DOHH2 (cell line): ENCODE results near the gene ADCY1.

Experiments
- H3F3A ChIP-seq: fragments of 200-600 bp; sonication (generic), shearing (Covaris generic); 2 replicates; pipeline ENCODE4 v1.6.0; 2016; ENCODE audit warnings: antibody characterized with exemption, mild to moderate bottlenecking; ENCODE audit not compliant: control insufficient read depth, insufficient read depth
- H3K27ac ChIP-seq: fragments of 200-600 bp; sonication (generic); 2 replicates; pipeline ENCODE4 v1.5.1; 2014; ENCODE audit warnings: low read depth, mild to moderate bottlenecking, low read length, moderate library complexity
- H3K27me3 ChIP-seq: fragments of 200-600 bp; sonication (generic); 2 replicates; pipeline ENCODE4 v1.6.1; 2014; ENCODE audit warnings: mild to moderate bottlenecking, low read length, mixed read lengths; ENCODE audit not compliant: control insufficient read depth
- H3K36me3 ChIP-seq: fragments of 200-600 bp; sonication (generic); 2 replicates; pipeline ENCODE4 v1.6.1; 2014; ENCODE audit warnings: mild to moderate bottlenecking, low read length, moderate library complexity, mixed read lengths; ENCODE audit not compliant: control insufficient read depth
- H3K4me1 ChIP-seq: fragments of 200-600 bp; sonication (generic); 2 replicates; pipeline ENCODE4 v1.6.1; 2014; ENCODE audit warnings: mild to moderate bottlenecking, low read length, mixed read lengths; ENCODE audit not compliant: control insufficient read depth
- H3K4me2 ChIP-seq: fragments of 200-600 bp; sonication (generic); 2 replicates; pipeline ENCODE4 v1.6.0; 2014; ENCODE audit warnings: mild to moderate bottlenecking, low read length, moderate library complexity
- H3K4me3 ChIP-seq: fragments of 200-600 bp; sonication (generic); 2 replicates; pipeline ENCODE4 v1.5.1; 2014; ENCODE audit warnings: mild to moderate bottlenecking, low read length, mixed read lengths
- H3K79me2 ChIP-seq: fragments of 200-600 bp; sonication (generic); 2 replicates; pipeline ENCODE4 v1.6.1; 2014; ENCODE audit warnings: mild to moderate bottlenecking, low read length, mixed read lengths; ENCODE audit not compliant: control insufficient read depth
- H3K9me2 ChIP-seq: fragments of 200-600 bp; sonication (generic); replicated peaks from 2 replicates; pipeline ENCODE4 v1.6.1; 2014; ENCODE audit warnings: mild to moderate bottlenecking, low read length, mixed read lengths; ENCODE audit not compliant: control insufficient read depth
- H3K9me3 ChIP-seq: fragments of 200-600 bp; sonication (generic); 2 replicates; pipeline ENCODE4 v1.6.1; 2014; ENCODE audit warnings: antibody characterized with exemption, low read length, mixed read lengths; ENCODE audit not compliant: control insufficient read depth, insufficient read depth
- H4K20me1 ChIP-seq: fragments of 200-600 bp; sonication (generic); 2 replicates; pipeline ENCODE4 v1.6.0; 2014; ENCODE audit warnings: low read depth, mild to moderate bottlenecking, antibody characterized with exemption, low read length, moderate library complexity; ENCODE audit not compliant: control insufficient read depth, insufficient read depth
- CTCF ChIP-seq: fragments of 200-600 bp; sonication (generic); IDR thresholded peaks from one replicate; pipeline ENCODE4 v1.5.1; 2014; ENCODE audit warnings: antibody characterized with exemption, mild to moderate bottlenecking, low read depth, low read length; ENCODE audit not compliant: poor library complexity, severe bottlenecking
- EZH2phosphoT487 ChIP-seq: fragments of 200-600 bp; sonication (generic); IDR thresholded peaks from 2 replicates; pipeline ENCODE4 v1.6.1; 2017; ENCODE audit warnings: borderline replicate concordance, mild to moderate bottlenecking, antibody characterized with exemption, low read length, moderate library complexity, mixed read lengths

ADCY1 gene

DNA sequence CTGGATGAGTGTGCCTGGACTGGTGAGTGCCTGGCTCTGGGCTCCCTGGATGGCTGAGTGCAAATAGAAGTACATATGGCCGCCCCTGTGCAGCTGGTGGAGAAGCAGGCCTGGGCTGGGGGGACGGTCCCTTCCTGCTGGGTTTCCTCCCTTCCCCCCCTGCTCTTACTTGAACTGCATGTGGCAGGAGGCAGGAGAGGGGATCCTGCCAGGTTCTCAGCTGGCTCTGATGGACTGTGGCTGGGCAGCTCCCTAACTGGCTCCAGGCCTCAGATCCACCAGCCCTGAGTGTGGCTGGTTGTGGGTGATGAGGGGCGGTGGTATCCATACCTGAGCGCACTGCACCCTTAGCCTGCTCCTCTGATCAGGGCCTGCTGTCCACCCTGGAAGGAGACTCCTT lies 26.9 kb downstream of the ADCY1 start:
- Histone ChIP-seq H3K4me1 (no peaks in the 10 kb centered on the region), H3K36me3 (no peaks in the 10 kb centered on the region), H3K79me2 (no peaks in the 10 kb centered on the region), H3K4me2 (no peak overlapping the region), H3F3A (no peaks in the 10 kb centered on the region), H3K9me3 (no peaks in the 10 kb centered on the region), H3K9me2 (no peaks in the 10 kb centered on the region), H3K4me3 (no peak overlapping the region), H3K27me3 (no peaks in the 10 kb centered on the region), H3K27ac (no peak overlapping the region), H4K20me1 (no peaks in the 10 kb centered on the region)
- TF ChIP-seq EZH2phosphoT487 (no peak), CTCF (no peak)

GRCh38 chr7:45601816-45602540 lies 27.8 kb downstream of the ADCY1 start:
- no peaks in the 10 kb centered on the region for H3K9me2 ChIP-seq
- no peaks in the 10 kb centered on the region for H3K9me3 ChIP-seq
- H3K36me3 ChIP-seq, result no peaks in the 10 kb centered on the region
- no peaks in the 10 kb centered on the region for H3K4me1 ChIP-seq
- TF ChIP-seq CTCF (no peak), EZH2phosphoT487 (no peak)
- no peaks in the 10 kb centered on the region for H3F3A ChIP-seq
- H3K4me3 ChIP-seq, result no peak overlapping the region
- H3K27me3 ChIP-seq, result no peaks in the 10 kb centered on the region
- H3K27ac ChIP-seq, result no peak overlapping the region
- H4K20me1 ChIP-seq, result no peaks in the 10 kb centered on the region
- H3K4me2 ChIP-seq, result no peak overlapping the region
- H3K79me2 ChIP-seq, result no peaks in the 10 kb centered on the region

GRCh38 chr7:45606050-45606449 lies 31.9 kb downstream of the ADCY1 start:
- H3K79me2 ChIP-seq, result no peaks in the 10 kb centered on the region
- H3K36me3 ChIP-seq, result no peaks in the 10 kb centered on the region
- no peaks in the 10 kb centered on the region for H3K27me3 ChIP-seq
- H3K4me2 ChIP-seq, result no peak overlapping the region
- H3F3A ChIP-seq, result no peaks in the 10 kb centered on the region
- H3K27ac ChIP-seq, result no peak overlapping the region
- H3K9me2 ChIP-seq, result no peaks in the 10 kb centered on the region
- no peak overlapping the region for H3K4me3 ChIP-seq
- no peaks in the 10 kb centered on the region for H4K20me1 ChIP-seq
- H3K9me3 ChIP-seq, result peaks cover 18% of the 10 kb centered on the region; the same call in 1 of the 2 replicates
- TF ChIP-seq EZH2phosphoT487 (no peak), CTCF (no peak)
- H3K4me1 ChIP-seq, result no peaks in the 10 kb centered on the region

GRCh38 chr7:45606931-45607330 lies 32.8 kb downstream of the ADCY1 start:
- H3K36me3 ChIP-seq, result no peaks in the 10 kb centered on the region

More at GRCh38 chr7:45606931-45607330, 32.8 kb downstream of the ADCY1 start:
- Histone ChIP-seq H3F3A (no peaks in the 10 kb centered on the region), H3K4me2 (no peak overlapping the region), H3K9me2 (no peaks in the 10 kb centered on the region), H3K4me1 (no peaks in the 10 kb centered on the region), H3K79me2 (no peaks in the 10 kb centered on the region), H3K27ac (no peak overlapping the region), H4K20me1 (no peaks in the 10 kb centered on the region), H3K9me3 (peaks cover 18% of the 10 kb centered on the region; the same call in 1 of the 2 replicates), H3K27me3 (no peaks in the 10 kb centered on the region), H3K4me3 (no peak overlapping the region)
- TF ChIP-seq EZH2phosphoT487 (no peak), CTCF (no peak)
